Fibroblast of gingiva (primary cell): ENCODE measurements around the gene VAT1.
"Not testable (repeated sequence)": the region's sequence is repeated elsewhere in the genome, so short reads cannot be mapped to it uniquely, and the experiment has no call there.

ENCODE experiments used
- DNase-seq: peaks from one replicate; pipeline ENCODE4 v3.0.0-alpha.2; 2011; ENCODE audit warnings: low read depth

Gene VAT1

GRCh38 chr17:42973323-42973722 lies 48.9 kb downstream of the VAT1 start:
- DNase-seq: not testable (repeated sequence)

- no peak for DNase-seq
Measured at GRCh38 chr17:42971589-42971988, 50.6 kb downstream of the VAT1 start.

- DNase-seq: no peak
Measured at GRCh38 chr17:42969001-42969581, 53.1 kb downstream of the VAT1 start.

DNA sequence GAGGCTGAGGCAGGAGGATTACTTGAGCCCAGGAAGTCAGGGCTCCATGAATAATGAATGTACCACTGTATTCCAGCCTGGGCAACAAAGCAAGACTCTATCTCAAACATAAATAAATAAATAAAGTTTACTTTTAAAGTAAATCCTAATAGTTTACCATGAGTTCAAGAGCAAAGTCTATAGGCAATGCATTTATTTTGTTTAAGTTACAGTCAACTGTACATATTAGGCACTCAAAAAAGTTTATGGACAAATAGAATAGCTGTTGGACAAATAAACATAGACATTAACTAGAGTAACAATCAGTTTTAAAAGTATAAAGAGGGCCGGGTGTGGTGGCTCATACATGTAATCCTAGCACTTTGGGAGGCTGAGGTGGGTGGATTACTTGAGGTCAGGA lies 54.3 kb downstream of the VAT1 start:
- DNase-seq: no peak
